ENCODE measurements around the gene ROBO2.
"Not testable (repeated sequence)": the region's sequence is repeated elsewhere in the genome, so short reads cannot be mapped to it uniquely, and the experiment has no call there.

Gene ROBO2

DNA sequence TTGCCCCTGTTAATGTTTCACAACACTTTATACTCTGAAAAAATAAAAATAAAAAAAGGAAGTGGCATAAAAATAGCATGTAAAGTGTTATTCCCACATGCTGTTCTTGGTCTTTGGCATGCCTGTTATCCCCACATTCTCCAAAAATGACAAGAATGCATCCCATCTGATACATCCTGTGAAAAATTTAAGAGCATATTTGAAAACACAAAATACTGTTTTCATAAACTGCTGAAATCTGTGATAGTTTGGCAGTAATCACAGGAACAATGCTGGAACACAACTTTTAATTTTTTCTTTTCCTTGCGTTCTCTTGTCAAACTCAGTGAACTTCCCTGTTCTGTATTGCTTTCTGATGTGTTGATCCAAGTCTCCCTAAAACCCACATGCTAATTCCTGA lies 288.8 kb downstream of the ROBO2 start:
- no peak for DNase-seq (ENCODE audit: low read depth in 2 of 2)

DNA sequence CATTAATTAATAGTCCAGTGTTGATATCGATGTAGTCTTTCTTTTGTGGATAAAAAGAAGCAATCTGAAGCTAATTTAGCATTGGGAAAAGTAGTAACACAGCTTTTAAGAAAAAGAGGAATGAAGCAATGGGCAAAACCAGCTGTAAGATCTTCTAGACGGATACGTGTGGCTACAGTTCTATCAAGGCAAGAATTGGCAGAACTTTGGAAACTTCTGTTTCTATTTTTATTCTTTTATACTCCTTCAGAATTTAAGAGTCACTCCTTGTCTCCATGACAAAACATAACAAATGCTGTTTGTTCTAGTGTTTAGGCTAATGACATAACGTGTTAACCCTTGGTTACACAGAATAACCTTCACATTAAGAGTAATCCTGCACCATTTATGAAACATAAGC lies 289.2 kb downstream of the ROBO2 start:
- no peak for DNase-seq (ENCODE audit: low read depth in 2 of 2)

DNA sequence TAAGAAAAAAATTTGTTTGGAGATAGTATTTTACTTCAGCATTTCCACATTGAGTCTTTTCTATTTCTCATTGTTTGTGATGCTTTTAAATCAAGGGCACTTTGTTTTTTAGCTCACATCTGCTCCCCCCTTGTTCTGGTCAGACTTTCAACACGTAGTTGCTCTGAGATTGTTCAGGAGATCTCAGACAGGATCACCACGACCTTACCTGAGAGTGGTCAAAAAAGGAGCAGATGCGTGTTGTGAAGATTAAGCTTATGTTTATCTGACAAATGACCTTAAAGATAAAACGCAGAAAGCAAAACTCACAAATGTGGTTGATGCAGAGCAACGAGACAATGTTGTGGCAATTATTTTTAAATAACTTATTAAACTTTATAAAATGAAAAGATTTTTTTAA lies 298.3 kb downstream of the ROBO2 start:
- no peak for DNase-seq (ENCODE audit: low read depth in 2 of 2)

DNA sequence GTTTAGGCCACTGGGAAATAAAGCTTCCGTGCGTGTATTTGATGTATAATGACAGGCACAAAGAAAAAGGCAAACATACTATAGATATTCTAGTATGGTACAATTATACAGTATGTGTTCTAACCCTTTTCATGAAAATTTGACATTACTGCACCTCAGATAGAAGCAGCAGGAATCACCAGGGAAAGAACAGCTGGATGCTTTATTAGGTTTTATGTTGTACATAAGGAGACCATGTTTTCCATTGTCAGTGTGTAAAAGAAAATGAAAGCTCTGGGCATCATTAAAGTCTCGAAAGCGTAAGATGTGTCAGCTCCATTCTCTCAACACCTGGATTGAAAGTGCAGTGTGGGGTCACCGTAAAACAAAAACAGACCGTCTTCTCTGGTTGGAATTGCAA lies 302.1 kb downstream of the ROBO2 start:
- no peak for DNase-seq (ENCODE audit: low read depth in 2 of 2)

DNA sequence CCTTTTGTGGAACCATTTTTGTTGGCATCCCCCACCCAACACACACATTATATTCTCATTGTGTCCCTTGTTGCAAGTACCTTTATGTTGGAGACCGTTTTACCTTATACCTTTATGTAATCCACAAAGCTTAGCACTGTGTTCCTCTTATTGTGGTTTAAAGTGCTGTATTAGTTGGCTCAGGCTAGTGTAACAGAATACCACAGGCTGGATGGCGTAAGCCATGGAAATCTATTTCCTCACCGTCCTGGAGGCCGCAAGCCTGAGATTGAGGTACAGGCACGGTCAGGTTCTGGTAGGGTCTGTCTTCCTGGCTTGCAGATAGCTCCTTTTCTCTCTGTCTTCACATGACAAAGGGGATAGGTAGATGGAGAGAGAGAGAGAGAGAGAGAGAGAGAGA lies 302.8 kb downstream of the ROBO2 start:
- DNase-seq (ENCODE audit: low read depth in 2 of 2) = no peak

DNA sequence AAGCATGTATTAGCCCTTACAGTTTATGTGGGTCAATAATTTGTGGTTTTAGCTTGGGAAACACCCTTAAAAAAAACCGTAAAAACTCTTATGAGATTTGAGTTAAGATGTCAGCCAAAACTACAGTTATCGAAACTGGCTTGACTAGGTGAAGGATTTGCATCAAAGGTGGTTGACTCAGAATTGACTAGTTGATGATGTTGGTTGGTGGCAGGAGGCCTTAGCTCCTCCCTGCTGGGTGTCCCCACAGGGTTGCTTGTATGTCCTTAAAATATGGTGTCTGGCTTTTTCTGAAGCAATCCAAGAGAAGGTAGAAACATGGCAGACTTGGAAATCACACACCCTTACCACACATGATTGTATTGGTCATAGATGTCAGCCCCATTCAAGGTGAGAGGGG lies 305.1 kb downstream of the ROBO2 start:
- DNase-seq (ENCODE audit: low read depth in 2 of 2) = no peak

DNA sequence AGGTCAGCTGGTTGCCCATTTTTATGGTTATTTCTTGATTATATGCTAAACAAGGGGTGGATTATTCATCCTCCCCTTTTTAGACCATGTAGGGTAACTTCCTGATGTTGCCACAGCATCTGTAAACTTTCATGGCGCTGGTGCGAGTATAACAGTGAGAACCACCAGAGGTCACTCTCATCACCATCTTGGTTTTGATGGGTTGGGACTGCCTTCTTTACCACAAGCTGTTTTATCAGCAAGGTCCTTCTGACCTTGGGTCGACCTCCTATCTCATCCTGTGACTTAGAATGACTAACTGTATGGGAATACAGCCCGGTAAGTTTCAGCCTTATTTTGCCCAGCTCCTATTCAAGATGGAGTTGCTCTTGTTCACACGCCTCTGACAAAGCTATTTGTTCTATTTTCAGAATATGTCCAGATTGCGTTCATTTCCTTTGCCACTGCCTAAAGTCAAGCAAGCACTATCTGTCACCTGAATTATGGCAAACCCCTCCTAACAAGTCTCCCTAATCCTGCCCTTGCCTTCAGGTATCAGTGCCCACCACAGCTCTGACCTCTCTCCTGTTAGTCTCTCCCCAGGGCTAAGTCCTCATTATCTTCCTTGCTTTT lies 308.5 kb downstream of the ROBO2 start:
- DNase-seq (ENCODE audit: low read depth in 2 of 2) = no peak

DNA sequence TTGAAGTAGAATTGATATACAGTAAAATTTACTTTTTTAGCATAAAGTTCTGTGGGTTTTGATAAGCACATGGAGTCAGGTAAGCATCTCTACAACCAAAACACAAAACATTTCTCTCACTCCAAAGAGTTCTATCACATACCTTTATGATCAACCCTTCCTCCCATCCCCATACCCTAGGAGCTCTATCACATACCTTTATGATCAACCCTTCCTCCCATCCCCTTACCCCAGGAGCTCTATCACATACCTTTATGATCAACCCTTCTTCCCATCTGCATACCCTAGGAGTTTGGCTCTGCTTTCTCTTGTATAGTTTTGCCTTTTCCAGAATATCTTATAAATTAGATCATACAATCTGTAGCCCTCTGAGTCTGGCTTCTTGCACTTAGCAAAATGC lies 315.1 kb downstream of the ROBO2 start:
- DNase-seq (ENCODE audit: low read depth in 2 of 2) = no peak

DNA sequence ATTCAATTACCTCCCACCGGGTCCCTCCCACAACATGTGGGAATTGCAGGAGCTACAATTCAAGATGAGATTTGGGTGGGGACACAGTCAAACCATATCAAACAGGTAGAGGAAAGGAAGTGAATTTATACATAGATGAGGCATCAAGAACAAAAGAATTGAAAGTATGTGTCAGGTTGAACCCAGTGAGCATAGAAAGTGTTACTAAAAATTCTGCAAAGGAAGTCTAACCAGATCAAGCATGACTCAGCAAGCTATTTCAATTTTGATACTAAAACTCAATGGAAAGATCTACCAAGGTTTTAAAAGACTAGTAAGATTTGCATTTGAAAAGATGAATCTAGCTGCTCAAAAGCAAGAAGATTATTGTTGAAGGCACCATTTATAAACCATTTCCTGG lies 323.0 kb downstream of the ROBO2 start:
- DNase-seq (ENCODE audit: low read depth in 2 of 2) = no peak

DNA sequence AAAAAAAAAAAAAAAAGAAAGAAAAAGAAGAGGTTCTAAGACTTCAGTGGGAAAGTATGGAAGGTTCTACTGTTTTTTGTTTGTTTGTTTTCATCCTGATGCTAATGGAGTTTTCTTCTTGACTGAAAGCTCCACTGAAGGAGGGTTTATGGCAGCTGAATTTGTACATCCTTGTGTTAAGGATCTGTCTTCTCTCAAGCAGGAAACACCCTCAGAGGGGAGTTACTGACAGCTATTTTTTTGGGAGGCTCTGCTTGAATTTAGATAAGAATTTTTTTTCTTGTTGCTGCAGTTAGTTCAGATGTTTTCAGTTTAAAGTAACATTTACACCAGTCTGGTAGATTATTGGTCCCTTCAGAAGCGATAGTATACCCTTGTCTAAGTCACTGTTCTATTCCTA lies 325.3 kb downstream of the ROBO2 start:
- DNase-seq (ENCODE audit: low read depth in 2 of 2) = no peak

DNA sequence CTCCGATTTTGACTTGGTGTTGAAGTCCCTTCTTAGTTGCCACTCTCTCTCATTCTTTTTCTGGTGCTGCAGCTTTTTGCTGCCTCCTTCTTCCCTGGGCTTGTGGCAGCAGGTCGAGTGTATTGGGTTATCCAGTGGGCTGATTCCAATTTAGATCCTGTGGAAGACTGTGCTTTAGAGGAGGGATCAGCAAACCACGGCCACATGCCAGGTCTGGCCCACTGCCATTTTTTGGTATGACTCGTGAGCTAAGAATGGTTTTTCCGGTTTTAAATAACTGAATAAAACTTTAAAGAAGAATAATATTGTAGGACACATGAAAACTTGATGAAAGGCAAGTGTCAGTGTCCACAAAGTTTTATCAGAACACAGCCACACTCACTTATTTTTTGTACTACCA lies 330.5 kb downstream of the ROBO2 start:
- no peak for DNase-seq (ENCODE audit: low read depth in 2 of 2)

DNA sequence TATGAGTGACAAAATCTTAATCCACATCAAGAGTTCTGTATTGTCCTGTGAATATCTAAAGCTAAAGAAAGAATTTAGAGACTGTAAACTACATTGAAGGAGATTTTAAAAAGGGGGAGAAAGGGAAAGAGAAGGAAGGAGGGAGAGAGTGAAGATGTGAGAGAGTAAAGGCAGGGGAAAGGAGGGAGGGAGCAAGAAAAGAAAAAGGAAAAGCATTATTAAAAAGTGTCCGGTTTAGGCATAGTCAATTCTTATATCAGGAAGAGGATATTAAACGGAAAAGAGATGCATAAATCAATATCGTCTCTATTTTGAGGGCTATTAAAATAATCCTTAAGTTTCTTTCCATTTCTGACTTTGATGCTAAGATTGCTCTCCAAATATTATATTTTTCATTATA lies 332.1 kb downstream of the ROBO2 start:
- no peak for DNase-seq (ENCODE audit: low read depth in 2 of 2)

DNA sequence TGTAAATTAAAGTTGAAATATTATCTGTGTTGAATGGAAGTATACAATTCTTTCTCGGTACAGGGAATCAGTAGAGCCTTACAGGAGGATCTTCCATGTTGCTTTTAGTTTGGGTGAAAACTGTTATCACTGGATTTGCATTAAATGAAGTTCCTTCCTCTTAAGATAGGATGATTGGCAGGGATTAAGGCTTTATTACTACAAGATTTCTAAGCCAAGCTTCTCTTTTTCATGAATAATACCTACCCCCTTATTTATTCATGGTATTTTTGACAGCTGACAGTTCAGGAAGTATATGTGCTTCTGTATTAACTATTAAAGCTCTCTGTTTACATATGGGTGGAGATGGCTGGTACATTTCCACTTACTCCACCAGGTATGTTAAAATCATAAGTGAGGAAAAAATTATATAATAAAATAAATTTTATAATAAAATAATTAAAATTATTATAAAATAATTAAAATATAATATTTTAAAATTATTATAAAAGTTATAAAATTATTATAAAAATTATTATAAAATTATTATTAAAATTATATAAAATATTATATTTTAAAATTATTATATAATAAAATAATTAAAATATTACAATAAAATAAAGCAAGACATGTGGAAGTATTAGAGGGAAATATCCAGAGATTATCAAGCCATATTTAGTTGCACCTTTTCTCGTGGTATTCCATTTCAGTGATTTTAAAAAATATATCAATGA lies 332.9 kb downstream of the ROBO2 start:
- no peak for DNase-seq (ENCODE audit: low read depth in 2 of 2)

DNA sequence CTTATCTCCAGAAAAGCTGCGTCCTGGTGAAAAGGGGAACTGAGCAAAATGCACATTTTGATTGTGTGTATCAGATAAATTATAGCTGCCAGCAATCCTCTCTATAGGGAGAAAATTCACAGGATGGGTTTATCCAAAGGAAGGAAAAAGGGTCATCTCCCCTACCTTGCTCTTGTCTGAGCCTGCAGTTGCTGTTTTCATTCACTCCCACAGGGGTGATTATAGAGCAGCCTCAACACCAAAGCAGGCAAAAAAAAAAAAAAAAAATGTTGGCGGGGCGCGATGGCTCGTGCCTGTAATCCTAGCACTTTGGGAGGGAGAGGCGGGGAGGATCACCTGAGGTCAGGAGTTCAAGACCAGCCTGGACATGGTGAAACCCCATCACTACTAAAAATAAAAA lies 333.7 kb downstream of the ROBO2 start:
- DNase-seq (ENCODE audit: low read depth in 2 of 2) = no peak

DNA sequence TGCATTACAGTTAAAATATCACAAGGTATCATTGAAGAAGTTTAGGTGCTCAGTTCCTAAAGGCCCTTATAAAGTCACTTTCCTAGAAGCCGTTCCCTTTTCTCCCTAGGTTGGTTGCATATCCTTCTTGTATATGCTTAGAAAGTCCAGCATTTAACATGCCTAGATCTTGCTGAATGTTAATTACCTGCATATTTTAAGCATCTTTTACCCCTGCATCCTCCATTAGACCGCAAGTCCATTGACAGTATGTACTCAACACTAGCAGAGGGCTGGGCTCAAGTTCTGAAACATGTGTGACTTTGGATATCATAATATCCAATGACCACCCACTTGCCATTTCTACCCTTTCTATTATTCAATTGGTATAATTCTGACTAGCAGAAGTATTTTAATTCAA lies 336.6 kb downstream of the ROBO2 start:
- no peak for DNase-seq (ENCODE audit: low read depth in 2 of 2)

DNA sequence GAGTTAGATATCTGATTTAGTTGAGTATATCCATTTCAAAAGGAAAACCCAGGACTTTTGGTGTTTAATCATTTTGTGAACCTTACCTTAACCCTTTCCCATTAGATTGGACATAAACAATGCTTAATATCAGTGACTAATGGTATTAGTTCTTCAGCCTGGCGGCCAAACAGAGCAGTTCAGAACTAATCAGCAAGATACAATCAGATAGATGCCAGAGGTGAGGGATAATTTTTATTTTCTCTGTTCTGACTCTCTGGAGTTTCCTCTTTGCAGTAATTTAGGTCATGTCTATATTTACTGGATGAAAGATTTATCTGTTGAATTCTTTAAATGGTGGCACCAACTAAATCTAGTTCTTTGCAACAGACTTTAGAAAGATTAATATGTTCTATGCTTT lies 337.8 kb downstream of the ROBO2 start:
- no peak for DNase-seq (ENCODE audit: low read depth in 2 of 2)

DNA sequence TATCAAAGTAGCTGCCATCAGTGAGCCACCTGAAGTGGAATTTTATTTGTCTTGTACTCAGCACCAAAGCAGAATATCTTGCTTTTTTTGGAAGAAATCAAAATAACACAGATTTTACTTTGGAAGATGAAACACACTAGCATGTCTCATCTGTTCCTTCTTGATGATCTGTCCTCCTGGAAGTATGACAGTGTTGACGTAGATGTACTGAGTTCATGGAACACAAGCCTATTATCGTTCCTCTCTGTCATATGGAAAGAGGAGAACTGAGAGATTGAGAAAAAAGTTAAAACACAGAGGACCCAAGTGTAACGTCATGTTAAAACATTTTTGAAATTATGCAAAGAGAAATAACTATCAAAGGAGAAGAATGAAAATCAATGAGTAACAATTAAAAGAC lies 340.2 kb downstream of the ROBO2 start:
- no peak for DNase-seq (ENCODE audit: low read depth in 2 of 2)

DNA sequence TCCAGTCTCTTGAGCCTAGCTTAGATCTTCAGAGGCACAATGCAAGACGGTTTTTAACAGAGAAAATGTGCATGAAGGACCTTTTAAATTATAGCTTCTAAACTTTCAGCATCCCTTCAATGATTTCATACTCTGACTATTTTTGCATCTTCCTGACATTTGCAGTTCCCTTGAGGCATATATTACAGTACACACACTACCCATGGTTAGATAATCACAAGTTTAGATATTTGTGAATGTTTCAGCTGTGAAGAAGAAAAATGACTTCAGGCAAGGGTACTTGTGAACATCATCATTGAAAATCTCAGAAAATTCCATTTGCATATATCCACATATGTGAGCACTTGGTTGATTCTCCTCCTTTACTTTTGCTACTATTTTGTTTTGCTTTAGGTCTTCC lies 341.5 kb downstream of the ROBO2 start:
- DNase-seq (ENCODE audit: low read depth in 2 of 2) = no peak

DNA sequence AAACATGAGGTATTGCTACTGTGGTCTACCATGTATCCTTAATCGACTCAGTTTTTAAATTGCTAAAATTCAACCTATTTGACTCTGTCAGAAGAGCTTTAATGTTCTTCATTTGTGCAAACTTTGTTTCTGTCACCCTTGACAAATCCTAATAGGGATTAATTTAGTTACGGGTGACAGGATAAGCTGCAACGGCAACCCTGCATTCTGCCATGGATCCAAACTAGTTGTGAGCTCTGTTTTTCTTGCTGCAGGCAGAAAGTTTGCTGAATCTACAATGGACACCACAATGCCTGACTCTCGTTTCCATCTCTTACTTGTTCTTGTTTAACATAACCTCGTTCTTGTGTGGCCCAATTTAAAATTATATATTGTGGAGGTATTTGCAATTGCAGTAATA lies 352.3 kb downstream of the ROBO2 start:
- DNase-seq (ENCODE audit: low read depth in 2 of 2) = no peak

DNA sequence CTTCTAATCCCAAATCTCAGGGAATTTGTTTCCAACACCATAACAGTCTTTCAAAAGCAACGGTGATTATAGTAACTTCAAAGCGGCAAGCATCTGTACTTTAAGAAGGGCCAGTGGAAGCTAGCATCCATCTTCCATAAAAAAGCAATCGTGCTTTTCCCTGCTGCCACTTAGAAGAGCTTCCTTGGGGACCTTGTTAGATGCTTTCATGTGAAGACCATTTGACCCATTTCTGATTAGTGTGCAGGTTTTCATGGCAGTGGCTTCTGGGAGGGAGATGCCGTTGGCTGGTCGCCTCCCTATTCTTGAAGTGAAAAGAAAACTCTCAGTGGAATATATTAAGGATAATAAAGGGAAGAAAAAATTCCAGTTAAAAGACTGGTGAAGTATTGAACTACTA lies 354.1 kb downstream of the ROBO2 start:
- DNase-seq (ENCODE audit: low read depth in 2 of 2) = no peak

DNA sequence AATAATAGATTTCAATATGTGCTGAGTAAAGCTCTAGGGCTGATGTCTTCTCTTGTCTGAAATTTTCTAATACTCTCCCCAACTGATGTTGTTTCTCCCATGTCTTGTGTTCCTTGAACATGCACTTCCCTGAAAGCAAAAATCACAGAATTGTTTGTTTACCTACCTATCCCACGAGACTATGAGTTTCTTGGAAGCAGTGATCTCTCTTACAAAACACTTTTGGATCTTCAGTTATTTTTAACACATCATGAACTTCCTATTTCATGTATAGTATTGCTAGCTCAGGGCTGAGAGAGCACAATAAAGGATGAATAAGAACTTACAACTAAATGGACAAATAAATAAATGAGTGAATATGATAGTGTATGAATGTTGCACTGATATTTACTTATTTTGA lies 365.0 kb downstream of the ROBO2 start:
- DNase-seq (ENCODE audit: low read depth in 2 of 2) = no peak

DNA sequence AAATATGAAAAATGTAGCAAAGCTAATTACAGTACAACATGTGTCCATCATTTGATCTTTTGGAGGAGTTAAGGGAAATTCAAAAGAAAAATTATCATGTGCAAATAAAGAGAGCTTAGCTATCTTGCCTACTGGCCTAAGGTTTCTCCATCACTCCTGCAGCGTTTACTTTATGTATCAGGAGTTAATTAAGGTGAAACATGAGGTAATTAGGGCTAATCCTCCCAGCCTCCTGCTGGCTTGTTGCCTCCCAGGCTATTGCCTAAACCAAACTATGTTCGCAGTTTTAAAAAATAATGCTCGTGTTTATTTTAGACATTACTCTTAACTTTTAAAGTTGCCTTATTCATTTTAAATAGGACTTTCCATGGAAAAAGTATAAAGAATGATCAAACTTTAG lies 367.5 kb downstream of the ROBO2 start:
- DNase-seq (ENCODE audit: low read depth in 2 of 2) = no peak

DNA sequence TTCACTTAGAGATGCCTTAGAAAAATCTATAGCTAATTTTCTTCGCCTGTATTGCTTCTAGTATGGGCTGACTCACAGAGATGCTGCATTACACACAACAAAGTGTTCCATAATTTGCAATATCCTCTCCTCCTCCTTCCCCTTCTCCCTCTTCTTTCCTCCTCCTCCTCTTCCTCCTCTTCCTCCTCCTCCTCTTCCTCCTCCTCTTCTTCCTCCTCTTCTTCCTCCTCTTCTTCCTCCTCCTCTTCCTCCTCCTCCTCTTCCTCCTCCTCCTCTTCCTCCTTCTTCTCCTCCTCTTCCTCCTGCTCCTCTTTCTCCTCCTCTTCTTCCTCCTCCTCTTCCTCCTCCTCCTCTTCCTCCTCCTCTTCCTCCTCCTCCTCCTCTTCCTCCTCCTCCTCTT lies 370.4 kb downstream of the ROBO2 start:
- DNase-seq (ENCODE audit: low read depth in 2 of 2) = not testable (repeated sequence)

DNA sequence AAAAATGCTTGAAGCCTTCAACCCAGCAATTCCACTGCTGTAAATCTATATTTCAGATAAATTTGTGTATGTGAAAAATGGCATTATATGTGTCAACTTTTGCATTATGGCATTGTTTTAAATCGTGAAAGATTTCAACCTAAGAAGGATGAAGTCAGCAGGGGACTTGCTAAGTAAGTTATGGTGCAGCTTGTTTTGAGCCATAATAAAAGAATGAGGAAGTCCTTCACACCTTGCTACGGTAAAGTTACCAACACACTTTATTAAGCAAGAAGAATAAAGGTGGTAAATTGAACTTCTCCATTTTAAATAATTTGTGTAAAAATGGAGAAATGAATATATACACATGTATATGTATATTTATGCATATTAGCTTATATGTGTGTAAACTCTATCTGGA lies 371.4 kb downstream of the ROBO2 start:
- no peak for DNase-seq (ENCODE audit: low read depth in 2 of 2)

Data from stimulated activated CD8-positive, alpha-beta memory T cell treated with anti-CD3 and anti-CD28 coated beads, Interleukin-2, amount 100 ng/mL, for 1 hour (primary cell).